ENCODE results near the gene POU2F3.

POU2F3 gene

DNA sequence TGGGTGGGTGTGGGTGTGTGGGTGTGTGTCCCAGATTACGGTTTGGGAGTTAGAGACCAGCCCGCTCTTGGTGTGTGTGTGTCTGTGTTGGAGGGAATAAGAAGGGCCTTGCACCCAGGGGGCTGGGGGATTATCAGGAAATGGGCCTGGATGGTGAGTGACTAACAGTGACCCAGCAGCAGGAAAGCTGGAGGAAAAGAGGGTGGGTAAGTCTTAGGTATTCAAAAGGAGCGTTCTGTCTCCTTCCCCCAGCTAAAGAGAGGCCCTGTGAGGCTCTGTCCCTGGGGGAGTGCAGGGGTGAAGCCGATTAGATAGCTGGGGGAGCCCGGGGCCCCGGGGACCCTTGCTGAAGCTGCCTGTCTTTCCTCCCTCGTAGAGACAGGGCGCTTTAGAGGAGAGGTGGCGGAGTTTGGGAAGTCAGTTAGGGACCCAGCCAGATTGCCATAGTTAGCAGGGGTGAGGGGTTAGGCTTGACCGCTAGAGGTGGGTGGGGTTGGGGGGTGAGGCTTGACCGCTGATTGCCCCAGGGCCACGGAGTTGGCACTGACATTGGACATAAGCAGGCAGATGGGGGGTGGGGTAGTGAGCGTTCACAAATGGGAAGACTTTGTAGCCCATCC is 27.6 kb upstream of the POU2F3 start:
- H3K27ac ChIP-seq (ENCODE audit: low read length): no peak overlapping the region
- H3K36me3 ChIP-seq (replicated peaks; ENCODE audit: insufficient read depth, low read length): no peaks in the 10 kb centered on the region
- H3K9me3 ChIP-seq (replicated peaks; ENCODE audit: insufficient read depth, low read length): no peaks in the 10 kb centered on the region
- H4K20me1 ChIP-seq (ENCODE audit: insufficient read depth, low read length): no peaks in the 10 kb centered on the region
- peaks cover 9% of the 10 kb centered on the region; the same call in 1 of the 2 replicates for H3K79me2 ChIP-seq (ENCODE audit: low read length)
- no peak overlapping the region for H3K4me3 ChIP-seq (ENCODE audit: low read length)
- H2AFZ ChIP-seq (ENCODE audit: low read length): no peak overlapping the region
- DNase-seq: no peak
- H3K9me2 ChIP-seq (replicated peaks; ENCODE audit: insufficient read depth, low read length): no peaks in the 10 kb centered on the region
- H3K9ac ChIP-seq (ENCODE audit: low read length): no peak overlapping the region
- TF ChIP-seq, protein P1, sequence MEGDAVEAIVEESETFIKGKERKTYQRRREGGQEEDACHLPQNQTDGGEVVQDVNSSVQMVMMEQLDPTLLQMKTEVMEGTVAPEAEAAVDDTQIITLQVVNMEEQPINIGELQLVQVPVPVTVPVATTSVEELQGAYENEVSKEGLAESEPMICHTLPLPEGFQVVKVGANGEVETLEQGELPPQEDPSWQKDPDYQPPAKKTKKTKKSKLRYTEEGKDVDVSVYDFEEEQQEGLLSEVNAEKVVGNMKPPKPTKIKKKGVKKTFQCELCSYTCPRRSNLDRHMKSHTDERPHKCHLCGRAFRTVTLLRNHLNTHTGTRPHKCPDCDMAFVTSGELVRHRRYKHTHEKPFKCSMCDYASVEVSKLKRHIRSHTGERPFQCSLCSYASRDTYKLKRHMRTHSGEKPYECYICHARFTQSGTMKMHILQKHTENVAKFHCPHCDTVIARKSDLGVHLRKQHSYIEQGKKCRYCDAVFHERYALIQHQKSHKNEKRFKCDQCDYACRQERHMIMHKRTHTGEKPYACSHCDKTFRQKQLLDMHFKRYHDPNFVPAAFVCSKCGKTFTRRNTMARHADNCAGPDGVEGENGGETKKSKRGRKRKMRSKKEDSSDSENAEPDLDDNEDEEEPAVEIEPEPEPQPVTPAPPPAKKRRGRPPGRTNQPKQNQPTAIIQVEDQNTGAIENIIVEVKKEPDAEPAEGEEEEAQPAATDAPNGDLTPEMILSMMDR (IDR thresholded peaks at IDR 0.05; ENCODE audit: low read length): no peak
- no peak for TF ChIP-seq EZH2 (optimal IDR thresholded peaks at IDR 0.05; ENCODE audit: low read depth, low read length)
- no peak for TF ChIP-seq EZH2phosphoT487 (IDR thresholded peaks at IDR 0.05; ENCODE audit: low read length)
- H3K4me2 ChIP-seq (ENCODE audit: low read depth, low read length): no peak overlapping the region
- no peaks in the 10 kb centered on the region; the same call in 1 of the 2 replicates for H3K27me3 ChIP-seq (replicated peaks; ENCODE audit: insufficient read depth, low read length)
- peaks cover 5% of the 10 kb centered on the region; the same call in 1 of the 2 replicates for H3F3A ChIP-seq (ENCODE audit: insufficient read depth, low read length)
- H3K4me1 ChIP-seq (ENCODE audit: low read length): peaks cover 3% of the 10 kb centered on the region; the same call in 1 of the 2 replicates

DNA sequence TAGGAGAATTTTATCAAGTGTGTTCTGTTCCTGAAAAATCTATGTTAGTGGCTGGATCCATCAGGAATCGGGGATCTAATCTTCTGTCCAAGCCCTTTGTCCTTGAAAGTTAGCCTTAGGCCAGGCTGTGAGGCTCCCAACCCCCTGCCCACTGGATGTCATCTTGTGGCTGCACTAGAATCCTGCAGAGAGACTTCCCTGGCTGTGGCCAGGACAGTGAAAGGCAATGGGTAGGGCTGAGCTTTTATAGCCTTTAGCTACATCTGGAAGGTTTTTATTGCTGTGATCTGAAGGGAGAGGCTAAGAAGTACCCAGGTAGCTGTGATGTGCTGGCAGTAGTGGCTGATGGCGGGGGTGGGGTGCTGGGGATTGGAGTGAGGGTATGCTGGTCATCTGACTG is 27.0 kb upstream of the POU2F3 start:
- Histone ChIP-seq H3K79me2 (ENCODE audit: low read length) (peaks cover 9% of the 10 kb centered on the region; the same call in 1 of the 2 replicates), H3F3A (ENCODE audit: insufficient read depth, low read length) (peaks cover 5% of the 10 kb centered on the region; the same call in 1 of the 2 replicates), H3K9ac (ENCODE audit: low read length) (no peak overlapping the region), H3K4me1 (ENCODE audit: low read length) (peaks cover 3% of the 10 kb centered on the region; the same call in 1 of the 2 replicates), H3K4me3 (ENCODE audit: low read length) (no peak overlapping the region), H3K27me3 (replicated peaks; ENCODE audit: insufficient read depth, low read length) (no peaks in the 10 kb centered on the region; the same call in 1 of the 2 replicates), H3K4me2 (ENCODE audit: low read depth, low read length) (no peak overlapping the region), H3K36me3 (replicated peaks; ENCODE audit: insufficient read depth, low read length) (no peaks in the 10 kb centered on the region), H3K9me3 (replicated peaks; ENCODE audit: insufficient read depth, low read length) (no peaks in the 10 kb centered on the region), H3K27ac (ENCODE audit: low read length) (no peak overlapping the region), H4K20me1 (ENCODE audit: insufficient read depth, low read length) (no peaks in the 10 kb centered on the region), H2AFZ (ENCODE audit: low read length) (no peak overlapping the region), H3K9me2 (replicated peaks; ENCODE audit: insufficient read depth, low read length) (no peaks in the 10 kb centered on the region)
- DNase-seq: no peak
- TF ChIP-seq EZH2phosphoT487 (IDR thresholded peaks at IDR 0.05; ENCODE audit: low read length) (no peak), EZH2 (optimal IDR thresholded peaks at IDR 0.05; ENCODE audit: low read depth, low read length) (no peak)
- TF ChIP-seq, protein P1 (IDR thresholded peaks at IDR 0.05; ENCODE audit: low read length): no peak

DNA sequence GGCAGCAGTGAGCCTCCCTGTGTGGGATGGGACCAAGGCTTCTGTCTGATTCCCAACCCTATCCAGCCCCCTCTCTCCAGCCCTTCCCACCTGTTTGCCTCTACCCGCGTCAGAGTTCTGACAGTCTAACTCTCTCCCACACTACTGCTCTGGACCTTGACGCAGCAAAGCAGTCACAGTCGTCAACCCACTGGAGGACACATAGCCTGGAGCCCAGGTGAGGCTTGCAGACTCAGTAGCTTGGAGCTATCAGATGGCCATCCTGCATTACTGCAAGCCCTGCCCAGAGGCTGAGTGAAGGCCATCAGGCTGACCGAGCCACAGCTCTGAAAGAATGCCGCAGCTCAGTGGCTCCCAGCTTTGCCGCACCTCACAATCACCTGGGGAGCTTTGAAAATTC is 25.4 kb upstream of the POU2F3 start:
- Histone ChIP-seq H3K36me3 (replicated peaks; ENCODE audit: insufficient read depth, low read length) (no peaks in the 10 kb centered on the region), H3K9ac (ENCODE audit: low read length) (no peak overlapping the region), H2AFZ (ENCODE audit: low read length) (no peak overlapping the region), H3K4me1 (ENCODE audit: low read length) (peaks cover 3% of the 10 kb centered on the region; the same call in 1 of the 2 replicates), H3K9me2 (replicated peaks; ENCODE audit: insufficient read depth, low read length) (no peaks in the 10 kb centered on the region), H4K20me1 (ENCODE audit: insufficient read depth, low read length) (no peaks in the 10 kb centered on the region), H3K4me2 (ENCODE audit: low read depth, low read length) (no peak overlapping the region), H3K4me3 (ENCODE audit: low read length) (no peak overlapping the region), H3K9me3 (replicated peaks; ENCODE audit: insufficient read depth, low read length) (no peaks in the 10 kb centered on the region), H3K27ac (ENCODE audit: low read length) (no peak overlapping the region), H3F3A (ENCODE audit: insufficient read depth, low read length) (peaks cover 5% of the 10 kb centered on the region; the same call in 1 of the 2 replicates), H3K27me3 (replicated peaks; ENCODE audit: insufficient read depth, low read length) (no peaks in the 10 kb centered on the region), H3K79me2 (ENCODE audit: low read length) (peaks cover 9% of the 10 kb centered on the region; the same call in 1 of the 2 replicates)
- TF ChIP-seq EZH2phosphoT487 (IDR thresholded peaks at IDR 0.05; ENCODE audit: low read length) (no peak), EZH2 (optimal IDR thresholded peaks at IDR 0.05; ENCODE audit: low read depth, low read length) (no peak)
- TF ChIP-seq, protein P1 (IDR thresholded peaks at IDR 0.05; ENCODE audit: low read length): no peak
- DNase-seq: no peak
